PFSK-1 (cell line): ENCODE measurements around the gene ZNF672.

Experiments used
- POLR2AphosphoS5 ChIP-seq: IDR thresholded peaks from 2 replicates; pipeline ENCODE4 v1.6.1; 2012; ENCODE audit warnings: low read depth, mild to moderate bottlenecking, control low read depth, low read length, moderate library complexity
- TAF1 ChIP-seq: IDR thresholded peaks from 2 replicates; pipeline ENCODE4 v1.6.1; 2012; ENCODE audit warnings: low read length, control low read depth, borderline replicate concordance; ENCODE audit not compliant: insufficient read depth

- TF ChIP-seq POLR2AphosphoS5, result no peak
- TF ChIP-seq TAF1, result no peak
Measured at GRCh38 chr1:248843687-248844086, 5.7 kb downstream of the ZNF672 start.
